ENCODE data around the gene ADA. TPM values are rescaled to one million over a fixed set of nuclear protein-coding genes. Genes with fewer than 3 reads are reported as not detected.

ADA gene
- total and polyA plus RNA-seq, 2 of the 13 experiments (the other 11 are each of a cell fraction or from before 2014, with no cell fraction given), result 2.5 to 11.3 TPM

DNA sequence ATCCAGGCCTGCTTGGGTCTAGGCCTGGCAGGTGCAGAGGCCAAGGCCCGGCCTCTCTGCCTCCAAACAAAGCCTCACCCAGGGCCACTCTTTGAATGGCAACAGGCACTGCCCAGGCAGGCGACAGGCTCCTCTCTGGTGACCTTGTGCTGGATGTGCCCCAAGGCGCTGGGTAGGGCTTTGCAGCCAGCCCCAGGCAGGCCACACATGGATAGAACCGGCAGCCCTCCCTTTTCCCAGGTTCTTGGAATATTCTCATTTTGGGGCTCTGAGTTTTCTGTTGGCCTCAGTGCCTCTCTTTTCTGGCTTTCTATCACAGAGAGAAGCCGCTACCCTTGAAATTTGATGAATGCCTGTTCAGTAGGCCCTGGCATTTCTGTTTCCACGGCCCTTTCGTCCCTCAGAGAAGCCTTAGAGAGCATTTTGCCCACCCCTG is 50.2 kb downstream of the ADA start:
- ChIA-PET POLR2A (interaction anchor here (0.9 kb wide), 1 partner anchor 80 kb away, joined by 3 read pairs; the partner anchor contains the start of gene SERINC3), CTCF (ENCODE audit: low intra/inter-chr PET ratio, low total read pairs) (no interaction called here)
- Histone ChIP-seq H3K4me1 (ENCODE audit: insufficient read depth, low read length) (peaks cover 25% of the 10 kb centered on the region), H3K9me3 (ENCODE audit: low read length) (no peaks in the 10 kb centered on the region), H3K79me2 (ENCODE audit: insufficient read depth, low read length) (no peaks in the 10 kb centered on the region), H3K9ac (ENCODE audit: insufficient read depth, low read depth, low read length) (no peak overlapping the region; the same call in 1 of the 2 replicates), H4K20me1 (ENCODE audit: insufficient read depth, low read length) (no peaks in the 10 kb centered on the region), H3K4me3 (replicated peaks in 1 of 3; ENCODE audit: insufficient read depth in 1 of 3, low read depth in 2 of 3, low read length in 3 of 3) (no peak overlapping the region), H3K4me2 (ENCODE audit: low read depth, low read length) (peak overlapping the region; percentile 25; the same call in 1 of the 2 replicates), H3K27me3 (ENCODE audit: control insufficient read depth in 1 of 2, insufficient read depth in 2 of 2, low read length in 2 of 2) (no peaks in the 10 kb centered on the region), H3K36me3 (replicated peaks in 1 of 2; ENCODE audit: control insufficient read depth in 1 of 2, insufficient read depth in 2 of 2, low read length in 2 of 2) (no peaks in the 10 kb centered on the region), H3K27ac (ENCODE audit: extremely low read length, insufficient read depth, low read length) (peak overlapping the region; percentile 3), H2AFZ (ENCODE audit: low read length) (no peak overlapping the region)
- WGBS (ENCODE audit: low lambda C conversion rate), result 94% methylated on average over 7 of the region's 7 CpGs
- FAIRE-seq (no peak), DNase-seq (ENCODE audit: low spot score) (no peak), ATAC-seq (peak; percentile 31; the same call in 2 of the 3 replicates)
- no TSS peak for BruUV-seq (replicated peaks)
- in situ Hi-C loops (cut with HindIII; ENCODE audit: extremely low pct_ligation_motif_present, low pct_unique_long_range_greater_than_20kb), result no loop called here
- intact Hi-C loops (cut with micrococcal nuclease; ENCODE audit: unreplicated experiment), result no loop called here
- 0 out of 2 replicates have a peak, but pooled peaks have one; percentile 33 for TF ChIP-seq ZNF839 (CRISPR knock-in tag; IDR thresholded peaks at IDR 0.05; ENCODE audit: borderline replicate concordance)
- TF ChIP-seq SOX6 (IDR thresholded peaks at IDR 0.05), result no peak
- 0 out of 2 replicates have a peak, but pooled peaks have one; percentile 3 for TF ChIP-seq SOX6 (CRISPR knock-in tag; IDR thresholded peaks at IDR 0.05)
- no peak for TF ChIP-seq SMYD3 (CRISPR knock-in tag; IDR thresholded peaks at IDR 0.05)
- TF ChIP-seq, protein P1, sequence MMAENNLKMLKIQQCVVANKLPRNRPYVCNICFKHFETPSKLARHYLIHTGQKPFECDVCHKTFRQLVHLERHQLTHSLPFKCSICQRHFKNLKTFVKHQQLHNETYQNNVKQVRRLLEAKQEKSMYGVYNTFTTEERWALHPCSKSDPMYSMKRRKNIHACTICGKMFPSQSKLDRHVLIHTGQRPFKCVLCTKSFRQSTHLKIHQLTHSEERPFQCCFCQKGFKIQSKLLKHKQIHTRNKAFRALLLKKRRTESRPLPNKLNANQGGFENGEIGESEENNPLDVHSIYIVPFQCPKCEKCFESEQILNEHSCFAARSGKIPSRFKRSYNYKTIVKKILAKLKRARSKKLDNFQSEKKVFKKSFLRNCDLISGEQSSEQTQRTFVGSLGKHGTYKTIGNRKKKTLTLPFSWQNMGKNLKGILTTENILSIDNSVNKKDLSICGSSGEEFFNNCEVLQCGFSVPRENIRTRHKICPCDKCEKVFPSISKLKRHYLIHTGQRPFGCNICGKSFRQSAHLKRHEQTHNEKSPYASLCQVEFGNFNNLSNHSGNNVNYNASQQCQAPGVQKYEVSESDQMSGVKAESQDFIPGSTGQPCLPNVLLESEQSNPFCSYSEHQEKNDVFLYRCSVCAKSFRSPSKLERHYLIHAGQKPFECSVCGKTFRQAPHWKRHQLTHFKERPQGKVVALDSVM (CRISPR knock-in tag; IDR thresholded peaks at IDR 0.05), result peak; percentile 86
- TF ChIP-seq, protein P2, sequence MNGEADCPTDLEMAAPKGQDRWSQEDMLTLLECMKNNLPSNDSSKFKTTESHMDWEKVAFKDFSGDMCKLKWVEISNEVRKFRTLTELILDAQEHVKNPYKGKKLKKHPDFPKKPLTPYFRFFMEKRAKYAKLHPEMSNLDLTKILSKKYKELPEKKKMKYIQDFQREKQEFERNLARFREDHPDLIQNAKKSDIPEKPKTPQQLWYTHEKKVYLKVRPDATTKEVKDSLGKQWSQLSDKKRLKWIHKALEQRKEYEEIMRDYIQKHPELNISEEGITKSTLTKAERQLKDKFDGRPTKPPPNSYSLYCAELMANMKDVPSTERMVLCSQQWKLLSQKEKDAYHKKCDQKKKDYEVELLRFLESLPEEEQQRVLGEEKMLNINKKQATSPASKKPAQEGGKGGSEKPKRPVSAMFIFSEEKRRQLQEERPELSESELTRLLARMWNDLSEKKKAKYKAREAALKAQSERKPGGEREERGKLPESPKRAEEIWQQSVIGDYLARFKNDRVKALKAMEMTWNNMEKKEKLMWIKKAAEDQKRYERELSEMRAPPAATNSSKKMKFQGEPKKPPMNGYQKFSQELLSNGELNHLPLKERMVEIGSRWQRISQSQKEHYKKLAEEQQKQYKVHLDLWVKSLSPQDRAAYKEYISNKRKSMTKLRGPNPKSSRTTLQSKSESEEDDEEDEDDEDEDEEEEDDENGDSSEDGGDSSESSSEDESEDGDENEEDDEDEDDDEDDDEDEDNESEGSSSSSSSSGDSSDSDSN (CRISPR knock-in tag; IDR thresholded peaks at IDR 0.05), result 0 out of 2 replicates have a peak, but pooled peaks have one; percentile 20
- TF ChIP-seq ELF1 (CRISPR knock-in tag; IDR thresholded peaks at IDR 0.05), result 0 out of 2 replicates have a peak, but pooled peaks have one; percentile 6
- TF ChIP-seq, protein P3, sequence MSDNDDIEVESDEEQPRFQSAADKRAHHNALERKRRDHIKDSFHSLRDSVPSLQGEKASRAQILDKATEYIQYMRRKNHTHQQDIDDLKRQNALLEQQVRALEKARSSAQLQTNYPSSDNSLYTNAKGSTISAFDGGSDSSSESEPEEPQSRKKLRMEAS (IDR thresholded peaks at IDR 0.05), result no peak
- no peak for TF ChIP-seq ZBTB3 (CRISPR knock-in tag; IDR thresholded peaks at IDR 0.05; ENCODE audit: borderline replicate concordance, low read depth)
- TF ChIP-seq, protein P4, sequence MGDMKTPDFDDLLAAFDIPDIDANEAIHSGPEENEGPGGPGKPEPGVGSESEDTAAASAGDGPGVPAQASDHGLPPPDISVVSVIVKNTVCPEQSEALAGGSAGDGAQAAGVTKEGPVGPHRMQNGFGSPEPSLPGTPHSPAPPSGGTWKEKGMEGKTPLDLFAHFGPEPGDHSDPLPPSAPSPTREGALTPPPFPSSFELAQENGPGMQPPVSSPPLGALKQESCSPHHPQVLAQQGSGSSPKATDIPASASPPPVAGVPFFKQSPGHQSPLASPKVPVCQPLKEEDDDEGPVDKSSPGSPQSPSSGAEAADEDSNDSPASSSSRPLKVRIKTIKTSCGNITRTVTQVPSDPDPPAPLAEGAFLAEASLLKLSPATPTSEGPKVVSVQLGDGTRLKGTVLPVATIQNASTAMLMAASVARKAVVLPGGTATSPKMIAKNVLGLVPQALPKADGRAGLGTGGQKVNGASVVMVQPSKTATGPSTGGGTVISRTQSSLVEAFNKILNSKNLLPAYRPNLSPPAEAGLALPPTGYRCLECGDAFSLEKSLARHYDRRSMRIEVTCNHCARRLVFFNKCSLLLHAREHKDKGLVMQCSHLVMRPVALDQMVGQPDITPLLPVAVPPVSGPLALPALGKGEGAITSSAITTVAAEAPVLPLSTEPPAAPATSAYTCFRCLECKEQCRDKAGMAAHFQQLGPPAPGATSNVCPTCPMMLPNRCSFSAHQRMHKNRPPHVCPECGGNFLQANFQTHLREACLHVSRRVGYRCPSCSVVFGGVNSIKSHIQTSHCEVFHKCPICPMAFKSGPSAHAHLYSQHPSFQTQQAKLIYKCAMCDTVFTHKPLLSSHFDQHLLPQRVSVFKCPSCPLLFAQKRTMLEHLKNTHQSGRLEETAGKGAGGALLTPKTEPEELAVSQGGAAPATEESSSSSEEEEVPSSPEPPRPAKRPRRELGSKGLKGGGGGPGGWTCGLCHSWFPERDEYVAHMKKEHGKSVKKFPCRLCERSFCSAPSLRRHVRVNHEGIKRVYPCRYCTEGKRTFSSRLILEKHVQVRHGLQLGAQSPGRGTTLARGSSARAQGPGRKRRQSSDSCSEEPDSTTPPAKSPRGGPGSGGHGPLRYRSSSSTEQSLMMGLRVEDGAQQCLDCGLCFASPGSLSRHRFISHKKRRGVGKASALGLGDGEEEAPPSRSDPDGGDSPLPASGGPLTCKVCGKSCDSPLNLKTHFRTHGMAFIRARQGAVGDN (CRISPR knock-in tag; IDR thresholded peaks at IDR 0.05), result peak; percentile 37; the same call in 1 of the 2 replicates
- TF ChIP-seq ZMYM3 (CRISPR knock-in tag; IDR thresholded peaks at IDR 0.05), result 0 out of 2 replicates have a peak, but pooled peaks have one; percentile 47
- TF ChIP-seq, protein P5, sequence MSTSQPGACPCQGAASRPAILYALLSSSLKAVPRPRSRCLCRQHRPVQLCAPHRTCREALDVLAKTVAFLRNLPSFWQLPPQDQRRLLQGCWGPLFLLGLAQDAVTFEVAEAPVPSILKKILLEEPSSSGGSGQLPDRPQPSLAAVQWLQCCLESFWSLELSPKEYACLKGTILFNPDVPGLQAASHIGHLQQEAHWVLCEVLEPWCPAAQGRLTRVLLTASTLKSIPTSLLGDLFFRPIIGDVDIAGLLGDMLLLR (CRISPR knock-in tag; IDR thresholded peaks at IDR 0.05), result 0 out of 2 replicates have a peak, but pooled peaks have one; percentile 33
- TF ChIP-seq ZNF292 (CRISPR knock-in tag; IDR thresholded peaks at IDR 0.05; ENCODE audit: borderline replicate concordance, low read depth), result 0 out of 2 replicates have a peak, but pooled peaks have one; percentile 22
- 0 out of 2 replicates have a peak, but pooled peaks have one; percentile 33 for TF ChIP-seq ZNF619 (CRISPR knock-in tag; IDR thresholded peaks at IDR 0.05)
- TF ChIP-seq ZNF34 (CRISPR knock-in tag; IDR thresholded peaks at IDR 0.05; ENCODE audit: borderline replicate concordance), result no peak

Data from HepG2 (cell line).